CD4-positive, alpha-beta T cell treated with Interleukin-21 for 1 hour (primary cell): Measurements from ENCODE around the gene GPRC5C.

ENCODE experiments used
- DNase-seq: peaks from one replicate; pipeline ENCODE4 v3.0.0-alpha.2; 2020

Gene GPRC5C

DNA sequence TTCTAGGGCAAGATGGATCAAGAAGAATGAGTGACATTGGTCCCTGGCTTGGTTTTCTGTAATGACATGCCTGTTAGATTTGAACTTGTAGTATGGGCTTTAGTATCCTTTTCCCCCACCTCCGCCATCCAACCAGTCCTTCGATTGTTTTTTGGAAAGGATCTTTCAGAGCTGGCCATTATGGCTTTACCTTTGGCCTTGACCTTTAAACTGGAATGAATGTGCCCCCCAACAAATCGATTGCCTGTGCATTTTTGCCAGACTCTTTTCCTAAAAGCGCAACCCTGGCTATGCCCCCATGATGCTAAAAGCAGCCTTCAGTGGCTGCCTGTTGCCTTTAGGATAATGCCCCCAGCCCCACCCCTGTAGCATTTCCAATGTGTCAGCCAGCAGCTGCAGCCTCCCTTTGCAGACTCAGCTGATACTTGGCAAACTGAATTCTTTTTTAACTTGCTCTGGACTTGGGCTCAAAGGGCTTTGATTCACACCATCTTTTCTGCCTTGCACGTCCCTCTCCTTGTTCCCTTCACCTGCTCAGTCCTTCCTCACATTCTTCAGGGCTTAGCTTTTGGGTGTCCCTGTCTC, 4.0 kb downstream of the GPRC5C start:
- no peak for DNase-seq

- peak; percentile 29 for DNase-seq
These were observed 5.8 kb downstream of the GPRC5C start for GRCh38 chr17:74437702-74438101.

DNA sequence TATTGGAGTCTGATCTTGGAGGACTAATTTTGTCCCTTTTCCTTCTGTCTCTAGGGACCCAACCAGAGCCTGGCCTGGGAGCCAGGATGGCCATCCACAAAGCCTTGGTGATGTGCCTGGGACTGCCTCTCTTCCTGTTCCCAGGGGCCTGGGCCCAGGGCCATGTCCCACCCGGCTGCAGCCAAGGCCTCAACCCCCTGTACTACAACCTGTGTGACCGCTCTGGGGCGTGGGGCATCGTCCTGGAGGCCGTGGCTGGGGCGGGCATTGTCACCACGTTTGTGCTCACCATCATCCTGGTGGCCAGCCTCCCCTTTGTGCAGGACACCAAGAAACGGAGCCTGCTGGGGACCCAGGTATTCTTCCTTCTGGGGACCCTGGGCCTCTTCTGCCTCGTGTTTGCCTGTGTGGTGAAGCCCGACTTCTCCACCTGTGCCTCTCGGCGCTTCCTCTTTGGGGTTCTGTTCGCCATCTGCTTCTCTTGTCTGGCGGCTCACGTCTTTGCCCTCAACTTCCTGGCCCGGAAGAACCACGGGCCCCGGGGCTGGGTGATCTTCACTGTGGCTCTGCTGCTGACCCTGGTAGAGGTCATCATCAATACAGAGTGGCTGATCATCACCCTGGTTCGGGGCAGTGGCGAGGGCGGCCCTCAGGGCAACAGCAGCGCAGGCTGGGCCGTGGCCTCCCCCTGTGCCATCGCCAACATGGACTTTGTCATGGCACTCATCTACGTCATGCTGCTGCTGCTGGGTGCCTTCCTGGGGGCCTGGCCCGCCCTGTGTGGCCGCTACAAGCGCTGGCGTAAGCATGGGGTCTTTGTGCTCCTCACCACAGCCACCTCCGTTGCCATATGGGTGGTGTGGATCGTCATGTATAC, 8.0 kb downstream of the GPRC5C start:
- no peak for DNase-seq

- no peak for DNase-seq
These were observed 9.6 kb downstream of the GPRC5C start for GRCh38 chr17:74441537-74441936.

DNA sequence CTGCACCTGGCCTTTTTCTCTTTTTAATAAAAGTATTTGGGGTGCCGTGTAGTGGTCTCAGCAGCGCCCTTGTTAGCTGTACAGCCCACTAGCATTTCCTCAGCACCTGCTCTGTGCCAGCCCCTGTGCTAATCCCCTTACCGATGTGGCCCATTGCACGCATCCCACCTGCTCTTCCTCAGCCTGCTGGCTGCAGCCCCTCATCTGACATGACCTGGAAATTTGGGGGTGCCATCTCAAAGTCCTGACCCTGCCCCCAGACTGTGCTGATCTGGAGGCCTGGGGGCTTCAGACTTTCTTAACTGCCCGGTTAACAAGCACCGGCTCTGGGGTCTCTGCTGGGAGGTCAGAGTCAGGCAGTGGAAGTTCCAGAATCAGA, 10.4 kb downstream of the GPRC5C start:
- no peak for DNase-seq

DNA sequence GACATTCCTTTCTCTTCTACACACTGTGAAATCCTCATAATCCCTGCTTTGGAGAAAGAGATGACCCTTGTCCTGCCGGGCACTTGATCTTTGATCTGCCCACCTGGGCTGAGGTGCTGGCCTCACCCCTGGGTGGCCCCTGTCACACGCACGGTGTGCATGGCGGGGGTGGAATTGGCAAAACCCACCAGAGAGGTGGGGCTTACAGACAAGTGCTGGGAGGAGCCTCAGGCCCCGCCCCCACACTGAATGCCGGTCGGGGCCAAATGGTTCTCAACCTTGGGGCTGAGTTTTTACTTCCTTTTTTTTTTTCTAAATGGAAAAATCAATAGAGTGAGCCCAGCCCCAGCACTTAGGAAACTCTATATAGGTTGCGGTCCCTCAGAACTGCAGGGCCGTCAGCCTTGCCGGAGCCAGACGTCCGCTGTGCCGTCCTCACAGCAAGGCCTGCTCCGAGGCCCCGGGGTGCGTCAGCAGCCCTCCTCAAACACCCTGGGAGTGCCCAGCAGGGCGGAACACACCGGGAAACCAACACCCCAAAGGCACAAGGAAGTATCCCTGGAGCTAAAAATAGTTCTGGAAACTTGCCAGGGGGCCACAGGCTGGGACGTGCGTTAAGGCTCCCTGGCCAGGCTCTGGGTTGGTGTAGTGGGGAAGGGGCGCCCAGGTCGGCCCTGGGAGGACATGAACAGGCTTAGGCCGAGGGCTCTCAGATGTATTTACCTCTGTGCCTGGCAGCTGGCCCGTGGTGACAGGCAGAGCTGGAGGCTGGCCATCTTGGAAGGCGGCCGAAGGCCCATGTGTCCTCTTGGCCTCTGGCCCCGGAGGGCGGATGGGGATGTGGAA, 11.0 kb downstream of the GPRC5C start:
- DNase-seq, result peak; percentile 25

DNA sequence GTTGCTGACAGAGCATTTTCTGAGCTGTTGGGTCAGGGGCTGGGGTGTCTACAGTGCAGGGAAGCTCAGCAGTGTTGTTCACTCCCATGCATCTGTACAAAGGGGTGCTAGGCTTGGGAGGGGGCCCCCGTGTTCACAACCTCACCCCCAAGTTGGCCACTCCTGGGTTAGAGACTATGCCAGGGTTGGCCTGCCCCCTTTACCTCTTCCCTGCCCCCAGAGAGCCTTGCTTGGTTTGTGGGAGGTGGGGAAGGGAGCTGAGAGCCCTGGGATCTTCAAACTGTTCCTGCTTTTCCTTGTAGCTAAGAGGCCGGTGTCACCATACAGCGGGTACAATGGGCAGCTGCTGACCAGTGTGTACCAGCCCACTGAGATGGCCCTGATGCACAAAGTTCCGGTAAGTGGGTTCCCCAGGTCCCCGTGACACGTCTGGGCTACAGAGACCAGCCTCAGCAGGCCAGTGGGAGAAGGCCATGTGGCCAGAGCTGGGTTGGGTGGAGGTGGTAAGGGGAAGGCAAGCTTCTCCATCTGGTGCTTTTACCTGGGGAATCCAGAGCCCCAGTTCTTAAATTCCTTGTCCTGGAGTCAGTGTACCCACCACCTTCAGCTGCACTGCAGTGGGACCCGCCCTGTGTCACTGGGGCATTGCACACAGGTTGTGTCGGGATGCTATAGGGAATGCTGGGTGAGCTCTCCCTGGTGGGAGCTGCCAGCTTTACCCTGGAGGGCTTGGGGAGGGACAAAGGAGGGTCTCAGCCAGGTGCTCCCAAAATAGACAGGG, 11.8 kb downstream of the GPRC5C start:
- DNase-seq, result no peak

DNA sequence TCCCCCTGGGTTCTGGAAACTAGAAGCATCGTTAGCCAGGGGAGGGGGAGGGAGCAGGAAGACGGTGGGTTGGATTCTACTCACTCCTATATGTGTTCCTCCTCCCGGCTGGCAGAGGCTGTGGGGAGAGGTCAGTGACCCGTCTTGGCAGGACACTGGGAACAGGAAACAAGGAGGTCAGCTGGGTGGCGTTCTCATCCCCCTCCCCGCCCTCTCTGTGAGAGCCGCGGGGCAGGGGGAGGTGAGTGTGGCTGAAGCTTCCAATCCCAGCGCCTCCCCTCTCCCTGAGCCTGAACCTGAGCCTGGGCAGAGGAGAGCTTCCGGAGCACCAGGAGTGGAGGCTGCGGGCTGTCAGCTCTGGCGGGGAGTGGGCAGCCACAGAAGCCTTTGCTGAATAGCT, 12.5 kb downstream of the GPRC5C start:
- no peak for DNase-seq

GRCh38 chr17:74445158-74445557, 13.3 kb downstream of the GPRC5C start:
- DNase-seq, result no peak

DNA sequence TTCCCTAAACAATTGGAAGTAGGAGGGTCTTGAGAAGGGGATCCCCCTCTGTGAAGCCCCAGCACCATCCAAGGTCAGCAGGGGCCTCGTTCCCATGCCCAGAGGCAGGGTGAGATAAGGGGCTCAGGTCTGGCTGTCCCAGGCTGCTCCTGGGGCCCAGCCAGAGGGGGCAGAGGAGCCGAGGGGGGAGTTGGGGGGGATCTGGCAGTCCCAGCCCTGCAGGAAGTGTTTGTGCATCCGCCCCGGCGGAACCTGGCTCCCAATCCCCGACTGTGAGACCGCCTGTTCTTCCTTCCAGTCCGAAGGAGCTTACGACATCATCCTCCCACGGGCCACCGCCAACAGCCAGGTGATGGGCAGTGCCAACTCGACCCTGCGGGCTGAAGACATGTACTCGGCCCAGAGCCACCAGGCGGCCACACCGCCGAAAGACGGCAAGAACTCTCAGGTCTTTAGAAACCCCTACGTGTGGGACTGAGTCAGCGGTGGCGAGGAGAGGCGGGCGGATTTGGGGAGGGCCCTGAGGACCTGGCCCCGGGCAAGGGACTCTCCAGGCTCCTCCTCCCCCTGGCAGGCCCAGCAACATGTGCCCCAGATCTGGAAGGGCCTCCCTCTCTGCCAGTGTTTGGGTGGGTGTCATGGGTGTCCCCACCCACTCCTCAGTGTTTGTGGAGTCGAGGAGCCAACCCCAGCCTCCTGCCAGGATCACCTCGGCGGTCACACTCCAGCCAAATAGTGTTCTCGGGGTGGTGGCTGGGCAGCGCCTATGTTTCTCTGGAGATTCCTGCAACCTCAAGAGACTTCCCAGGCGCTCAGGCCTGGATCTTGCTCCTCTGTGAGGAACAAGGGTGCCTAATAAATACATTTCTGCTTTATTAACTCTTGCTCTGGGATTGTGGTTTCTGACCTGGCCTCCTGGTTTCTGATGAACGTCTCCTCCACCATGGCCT, 14.9 kb downstream of the GPRC5C start:
- no peak for DNase-seq

- DNase-seq, result no peak
These were observed 15.8 kb downstream of the GPRC5C start for GRCh38 chr17:74447628-74448159.

DNA sequence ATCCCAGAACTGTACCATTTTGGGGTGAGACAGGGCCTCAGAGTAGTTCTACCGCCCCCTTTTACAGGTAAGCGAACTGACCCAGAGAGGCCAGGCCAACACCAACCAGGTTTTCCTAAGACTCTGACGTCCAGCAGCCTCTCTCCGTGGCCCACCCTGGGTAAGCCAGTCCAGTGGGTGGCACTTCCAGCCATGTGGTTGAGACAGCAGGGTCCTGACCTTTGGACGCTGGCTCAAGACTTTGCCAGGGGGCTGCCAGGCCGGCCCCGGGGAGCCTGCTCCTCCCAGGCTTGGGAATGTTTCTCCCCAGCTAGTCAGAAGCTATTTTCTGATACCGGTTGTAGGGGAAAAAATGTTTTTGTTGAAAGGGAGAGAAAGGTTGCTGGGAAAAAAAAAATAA, 16.9 kb downstream of the GPRC5C start:
- DNase-seq, result no peak

DNA sequence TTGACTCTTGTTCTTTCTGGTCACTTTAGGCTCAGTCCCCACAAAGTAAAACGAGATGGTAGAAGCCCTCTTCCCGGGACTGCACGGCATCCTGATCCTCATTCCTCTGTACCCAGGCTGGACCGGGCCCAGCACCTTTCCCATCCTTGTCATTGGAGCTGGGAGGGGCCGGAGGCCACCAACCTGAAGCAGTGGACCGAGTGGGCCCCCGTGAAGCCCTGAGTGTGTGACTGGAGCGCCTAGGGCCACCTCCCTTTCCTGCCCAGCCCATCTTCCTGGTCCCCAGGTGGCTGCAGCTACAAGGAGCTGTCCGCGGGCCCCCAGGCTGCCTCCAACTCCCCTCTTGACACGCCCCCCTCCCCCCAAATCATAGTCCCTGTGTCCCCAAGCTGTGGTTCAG, 17.4 kb downstream of the GPRC5C start:
- no peak for DNase-seq

- no peak for DNase-seq
These were observed 17.9 kb downstream of the GPRC5C start for GRCh38 chr17:74449773-74450172.

GRCh38 chr17:74450231-74450630, 18.3 kb downstream of the GPRC5C start:
- DNase-seq, result no peak

DNA sequence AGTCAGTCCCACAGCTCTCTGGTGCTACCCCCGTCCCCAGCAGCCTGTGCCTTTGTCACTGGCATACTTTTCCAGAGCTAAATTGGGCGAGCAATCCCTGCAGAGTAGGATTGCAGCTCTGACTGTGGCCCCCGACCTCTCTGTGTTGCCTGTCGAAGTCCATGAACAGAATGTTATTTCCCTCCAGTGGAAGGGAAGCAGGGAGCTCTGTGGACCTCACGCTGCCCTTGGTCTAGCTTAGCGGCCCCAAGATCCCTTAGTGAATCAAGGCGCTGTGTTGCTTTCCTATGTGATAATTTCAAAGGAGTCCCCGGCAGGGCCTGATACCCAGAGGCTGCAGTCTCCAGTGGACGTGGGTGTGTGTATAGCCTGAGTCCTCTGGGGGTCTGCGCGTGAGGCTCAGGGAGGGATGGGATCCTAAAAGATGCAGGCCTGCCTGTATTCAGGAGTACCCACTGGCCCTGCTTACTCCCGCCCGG, 19.1 kb downstream of the GPRC5C start:
- DNase-seq, result no peak

- no peak for DNase-seq
These were observed 19.7 kb downstream of the GPRC5C start for GRCh38 chr17:74451557-74451956.

GRCh38 chr17:74452033-74452840, 20.3 kb downstream of the GPRC5C start:
- no peak for DNase-seq

DNA sequence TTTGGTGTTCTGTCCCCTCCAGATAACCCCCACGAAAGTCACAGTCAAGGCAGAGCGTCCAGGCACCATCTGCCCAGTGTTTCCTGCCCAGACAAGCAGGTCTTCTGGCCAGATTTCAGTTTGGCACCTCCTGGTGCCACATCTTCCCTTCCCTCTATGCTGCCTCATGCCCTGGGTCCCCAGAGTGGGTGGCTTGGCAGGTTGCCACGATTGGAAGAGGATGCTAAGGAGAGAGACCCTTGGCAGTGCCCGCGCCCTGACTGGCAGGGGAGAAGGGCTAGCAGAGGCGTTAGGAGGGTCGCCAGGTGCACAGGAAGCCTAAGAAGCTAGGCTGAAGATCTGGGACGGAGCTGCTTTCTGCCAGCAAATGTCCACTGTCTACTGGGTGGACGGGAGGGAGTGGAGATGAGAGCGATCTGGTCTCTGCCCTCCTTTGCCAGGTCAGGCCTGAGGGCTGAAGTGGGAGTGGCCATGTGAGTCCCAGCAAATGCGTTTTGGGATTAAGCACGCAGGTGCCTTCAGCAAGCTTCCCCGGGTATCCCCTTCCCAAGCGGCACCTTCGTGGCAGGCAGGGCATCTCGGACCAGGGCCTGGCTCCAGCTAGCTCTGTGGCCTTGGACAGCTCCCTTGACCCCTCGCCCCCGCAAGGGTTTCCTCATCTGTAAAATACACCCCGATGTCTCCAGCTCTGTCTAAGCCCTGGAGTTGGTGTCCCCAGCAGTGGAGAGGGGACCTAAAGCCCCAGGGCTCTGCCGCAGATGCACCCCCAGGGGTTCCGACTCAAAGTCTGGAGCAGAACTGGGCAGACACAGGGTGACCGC, 21.2 kb downstream of the GPRC5C start:
- no peak for DNase-seq
